Right atrium auricular region (tissue), 2 donors: Measurements from ENCODE around the gene ABHD2. TPM values are rescaled to one million over a fixed set of nuclear protein-coding genes. Genes with fewer than 3 reads are reported as not detected.

Experiments used
- DNase-seq: peaks from one replicate; pipeline ENCODE4 v3.0.0-alpha.2; 2019; ENCODE audit warnings: low spot score
- H3K27ac ChIP-seq, 2 donors: fragments of 200-600 bp; sonication (generic); 1 replicate in 1 of 2; 2 replicates in 1 of 2; pipeline ENCODE4 v1.5.1; 2016 to 2019
- H3K27me3 ChIP-seq, 2 donors: fragments of 200-600 bp; sonication (generic); one replicate each; pipeline versions ENCODE4 v1.5.1 to v1.6.0; 2017 to 2019
- H3K36me3 ChIP-seq: fragments of 200-600 bp; sonication (generic); one replicate; pipeline ENCODE4 v1.5.1; 2016
- H3K4me1 ChIP-seq, 2 donors: fragments of 200-600 bp; sonication (generic); one replicate each; pipeline versions ENCODE4 v1.5.1 to v1.6.0; 2017 to 2019
- H3K4me3 ChIP-seq, 2 donors: fragments of 200-600 bp; sonication (generic); 1 replicate in 1 of 2; 2 replicates in 1 of 2; pipeline ENCODE4 v1.5.1; 2017 to 2019; ENCODE audit warnings: mild to moderate bottlenecking in 1 of 2, moderate library complexity in 1 of 2
- H3K9me3 ChIP-seq, 2 donors: fragments of 200-600 bp; sonication (generic); one replicate each; pipeline ENCODE4 v1.5.1; 2019
- CTCF ChIP-seq, 2 donors: fragments of 200-600 bp; sonication (generic); IDR thresholded peaks; one replicate each; pipeline ENCODE4 v1.5.1; 2019; ENCODE audit warnings: antibody characterized with exemption in 2 of 2
- total RNA-seq, 2 donors: library from RNA; depleted of rRNA; stranded (reverse); fragments of >200 nt; gene quantifications; one replicate each; pipeline ENCODE4 v1.1.0, GENCODE V29; 2016

Gene ABHD2
- total RNA-seq, 2 donors from 2014 or later = 115 to 118 TPM

DNA sequence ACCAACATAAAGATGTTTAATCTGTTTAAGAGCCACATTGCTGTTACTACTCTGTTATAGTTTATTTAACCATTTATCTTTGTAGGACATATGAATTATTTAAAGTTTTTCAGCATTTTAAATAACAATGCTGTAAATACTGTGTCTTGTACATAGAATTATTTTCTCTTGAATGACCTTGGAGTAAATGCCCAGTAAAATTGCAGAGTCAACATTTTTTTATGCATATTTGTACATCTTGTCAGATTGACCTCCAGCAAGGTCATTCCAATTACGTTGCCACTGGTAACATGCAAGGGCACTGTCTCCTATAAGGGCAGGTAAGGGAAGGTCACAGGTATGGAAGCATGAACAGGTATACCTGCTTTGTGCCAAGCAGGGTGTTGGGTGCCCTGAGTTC is 68.8 kb downstream of the ABHD2 start:
- Histone ChIP-seq H3K27ac (peak overlapping the region; percentile 56 to 86), H3K4me1 (peaks cover 0 to 29% of the 10 kb centered on the region in 2 donors), H3K9me3 (no peaks in the 10 kb centered on the region), H3K36me3 (peaks cover 47% of the 10 kb centered on the region), H3K27me3 (no peaks in the 10 kb centered on the region), H3K4me3 (no peak overlapping the region)
- no peak for DNase-seq
- no peak for TF ChIP-seq CTCF (IDR thresholded peaks at IDR 0.05)

- H3K4me3 ChIP-seq = no peak overlapping the region
- H3K27ac ChIP-seq = peak overlapping the region; percentile 56 to 86
- H3K9me3 ChIP-seq = no peaks in the 10 kb centered on the region
- H3K27me3 ChIP-seq = no peaks in the 10 kb centered on the region
- no peak for DNase-seq
- peaks cover 37% of the 10 kb centered on the region for H3K36me3 ChIP-seq
- no peak for TF ChIP-seq CTCF (IDR thresholded peaks at IDR 0.05)
- peaks cover 0 to 33% of the 10 kb centered on the region in 2 donors for H3K4me1 ChIP-seq
These were observed 69.8 kb downstream of the ABHD2 start for GRCh38 chr15:89157918-89158564.

- peak; percentile 34 for DNase-seq
- no peak overlapping the region for H3K27ac ChIP-seq
- H3K9me3 ChIP-seq = no peaks in the 10 kb centered on the region
- peaks cover 0 to 51% of the 10 kb centered on the region in 2 donors for H3K4me1 ChIP-seq
- no peaks in the 10 kb centered on the region for H3K27me3 ChIP-seq
- TF ChIP-seq CTCF (IDR thresholded peaks at IDR 0.05) = no peak
- no peak overlapping the region for H3K4me3 ChIP-seq
- H3K36me3 ChIP-seq = peaks cover 25% of the 10 kb centered on the region
These were observed 73.4 kb downstream of the ABHD2 start for GRCh38 chr15:89161666-89162065.

DNA sequence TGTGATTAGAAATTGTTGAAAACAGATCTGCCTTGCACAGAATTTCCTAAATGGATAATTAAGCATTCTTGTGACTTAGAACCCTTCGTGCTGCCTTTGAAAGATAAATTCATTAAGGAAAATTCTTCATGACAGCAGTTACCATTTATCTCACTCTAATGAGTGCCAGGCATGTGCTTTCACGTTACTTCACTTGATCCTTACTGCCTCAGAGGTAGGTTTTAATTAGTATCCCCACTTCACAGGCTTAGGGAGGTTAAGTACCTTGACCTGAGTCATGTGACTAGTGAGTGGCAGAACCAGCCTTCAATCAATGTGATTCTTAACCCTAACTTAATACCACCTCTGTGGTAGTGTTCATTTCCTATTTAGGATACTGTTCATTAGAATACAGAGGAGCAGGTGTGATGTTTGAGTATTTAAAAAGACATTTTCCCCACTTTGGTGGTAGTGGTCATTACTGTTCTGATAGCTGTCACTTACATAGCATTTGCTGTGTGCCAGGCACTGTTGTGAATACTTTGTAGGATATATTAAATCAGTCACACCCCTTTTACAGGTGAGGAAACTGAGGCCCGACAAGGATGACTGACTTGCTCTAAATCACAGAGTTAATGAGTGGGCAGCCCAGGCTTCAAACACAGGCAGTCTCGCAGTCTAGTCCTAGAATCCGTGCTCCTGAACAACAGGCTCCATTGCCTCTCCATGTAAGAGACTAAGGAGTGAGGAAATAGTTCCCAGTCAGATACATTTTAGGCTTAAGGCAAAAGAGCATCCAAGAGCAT is 75.2 kb downstream of the ABHD2 start:
- no peaks in the 10 kb centered on the region for H3K9me3 ChIP-seq
- peak overlapping the region; percentile 6 to 22 for H3K27ac ChIP-seq
- no peaks in the 10 kb centered on the region for H3K27me3 ChIP-seq
- H3K36me3 ChIP-seq = peaks cover 19% of the 10 kb centered on the region
- no peak for DNase-seq
- peaks cover 0 to 52% of the 10 kb centered on the region in 2 donors for H3K4me1 ChIP-seq
- TF ChIP-seq CTCF (IDR thresholded peaks at IDR 0.05) = no peak
- no peak overlapping the region for H3K4me3 ChIP-seq

DNA sequence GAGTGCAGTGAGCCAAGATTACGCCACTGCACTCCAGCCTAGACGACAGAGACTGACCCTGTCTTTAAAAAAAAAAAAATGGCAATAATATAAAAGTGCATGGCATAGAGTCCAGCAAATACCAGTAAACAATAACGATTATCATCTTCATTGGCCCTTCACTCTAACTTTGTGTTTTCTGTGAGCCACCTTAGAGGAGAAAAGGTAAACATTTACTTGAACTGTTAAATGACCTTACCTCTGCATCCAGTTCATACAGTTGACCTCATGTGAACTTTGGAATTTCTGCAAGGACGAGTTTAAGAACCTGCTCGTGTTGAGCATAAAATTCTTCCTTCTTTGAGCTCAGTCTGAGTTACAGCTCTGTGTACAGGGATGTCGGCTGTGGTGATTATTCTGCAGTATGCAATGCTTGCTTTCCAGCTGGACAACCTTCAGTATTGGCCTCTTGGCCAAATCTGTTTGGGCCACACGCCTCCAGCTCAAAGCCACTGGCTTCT is 76.5 kb downstream of the ABHD2 start:
- no peaks in the 10 kb centered on the region for H3K9me3 ChIP-seq
- no peaks in the 10 kb centered on the region for H3K27me3 ChIP-seq
- TF ChIP-seq CTCF (IDR thresholded peaks at IDR 0.05) = no peak
- no peak overlapping the region for H3K27ac ChIP-seq
- peaks cover 21% of the 10 kb centered on the region for H3K36me3 ChIP-seq
- no peak for DNase-seq
- H3K4me1 ChIP-seq = peaks cover 0 to 52% of the 10 kb centered on the region in 2 donors
- no peak overlapping the region for H3K4me3 ChIP-seq
